Activated CD8-positive, alpha-beta memory T cell treated with anti-CD3 and anti-CD28 coated beads for 4 hours (primary cell): ENCODE measurements around the gene CCL18.
"Not testable (repeated sequence)": the region's sequence is repeated elsewhere in the genome, so short reads cannot be mapped to it uniquely, and the experiment has no call there.

Experiments used
- DNase-seq, 2 donors: peaks; one replicate each; pipeline ENCODE4 v3.0.0-alpha.2; 2020; ENCODE audit warnings: low read depth in 2 of 2

CCL18 gene

GRCh38 chr17:36063786-36064541 is at the start of gene CCL18:
Gene CCL18 (plus strand): TSS chr17:36064272. CDS start chr17:36064343, 71 bp downstream.
- no peak for DNase-seq

- no peak for DNase-seq
Observed at GRCh38 chr17:36014946-36015345, 49.1 kb upstream of the CCL18 start.

DNA sequence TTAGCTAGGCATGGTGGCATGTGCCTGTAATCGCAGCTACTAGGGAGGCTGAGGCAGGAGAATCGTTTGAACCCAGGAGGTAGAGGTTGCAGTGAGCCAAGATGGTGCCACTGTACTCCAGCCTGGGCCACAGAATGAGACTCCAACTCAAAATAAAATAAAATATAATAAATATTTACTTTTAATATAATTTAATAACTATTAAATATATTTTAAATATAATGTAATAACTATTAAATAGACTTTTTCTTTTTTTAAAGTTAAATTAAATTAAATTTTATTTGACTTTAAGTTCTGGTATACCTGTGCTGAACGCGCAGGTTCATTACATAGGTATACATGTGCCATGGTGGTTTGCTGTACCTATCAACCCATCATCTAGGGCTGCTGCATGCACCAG is 48.2 kb upstream of the CCL18 start:
- DNase-seq = not testable (repeated sequence)

GRCh38 chr17:36016555-36016954 is 47.5 kb upstream of the CCL18 start:
- no peak for DNase-seq

GRCh38 chr17:36017799-36018198 is 46.3 kb upstream of the CCL18 start, which contains the start of gene CCL23:
Gene CCL23 (minus strand): TSS chr17:36017972. CDS start chr17:36017897, 75 bp downstream.
- no peak for DNase-seq

DNA sequence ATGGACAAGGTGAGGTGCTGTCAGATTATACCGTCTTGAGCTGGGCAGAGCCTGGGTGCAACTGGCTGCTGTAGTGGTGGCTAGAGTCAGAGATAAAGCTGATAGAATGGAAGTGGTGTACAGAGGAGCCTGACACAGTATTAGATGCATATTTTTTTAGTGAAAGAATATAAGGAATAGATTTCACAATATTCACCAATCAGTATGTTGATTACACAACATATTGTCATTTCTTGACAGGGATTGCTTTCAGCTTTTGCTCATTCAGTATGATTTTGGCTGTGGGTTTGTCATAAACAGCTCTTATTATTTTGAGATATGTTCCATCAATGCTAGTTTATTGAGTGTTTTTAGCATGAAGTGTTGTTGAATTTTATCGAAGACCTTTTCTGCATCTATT is 44.6 kb upstream of the CCL18 start:
- no peak for DNase-seq

GRCh38 chr17:36024106-36024869 is 39.8 kb upstream of the CCL18 start:
- no peak for DNase-seq

DNA sequence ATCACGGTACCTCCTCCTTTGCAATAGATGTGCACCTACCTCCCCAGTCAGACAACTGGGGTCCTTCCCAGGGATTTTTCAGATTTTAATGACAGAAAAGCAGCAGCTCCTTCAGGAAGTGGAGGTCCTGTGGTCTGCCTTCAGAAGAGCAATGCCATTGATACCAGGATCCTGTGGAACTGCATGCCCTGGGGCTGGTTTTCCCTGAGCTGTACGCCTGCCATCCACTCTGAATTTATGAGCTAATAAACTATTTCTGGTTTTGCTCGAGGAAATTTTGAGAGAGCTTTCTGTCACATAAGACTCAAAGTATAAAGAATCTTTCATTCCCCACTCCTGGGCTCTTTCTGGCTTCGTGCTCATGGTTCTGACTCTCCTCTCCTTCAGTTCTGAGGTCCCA is 36.3 kb upstream of the CCL18 start:
- no peak for DNase-seq

GRCh38 chr17:36030956-36031355 is 33.1 kb upstream of the CCL18 start:
- DNase-seq = no peak

GRCh38 chr17:36034127-36034526 is 29.9 kb upstream of the CCL18 start:
- no peak for DNase-seq

GRCh38 chr17:36036235-36036634 is 27.8 kb upstream of the CCL18 start:
- no peak for DNase-seq

GRCh38 chr17:36048066-36048465 is 16.0 kb upstream of the CCL18 start:
- DNase-seq = no peak

DNA sequence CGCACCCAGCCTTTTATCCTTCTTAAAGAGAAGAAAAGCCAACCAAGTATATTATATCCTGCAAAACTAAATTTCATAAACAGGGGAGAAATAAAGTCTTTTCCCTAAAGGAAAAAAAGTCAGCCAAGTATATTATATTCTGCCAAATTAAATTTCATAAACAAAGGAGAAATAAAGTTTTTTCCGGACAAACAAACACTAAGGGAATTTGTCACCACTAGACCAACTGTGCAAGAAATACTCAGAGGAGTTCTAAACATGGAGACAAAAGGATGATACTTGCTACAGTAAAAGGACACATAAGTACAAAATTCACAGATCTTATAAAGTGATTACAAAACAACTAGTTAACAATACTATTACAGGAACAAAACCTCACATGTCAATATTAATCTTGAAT is 14.4 kb upstream of the CCL18 start:
- no peak for DNase-seq

DNA sequence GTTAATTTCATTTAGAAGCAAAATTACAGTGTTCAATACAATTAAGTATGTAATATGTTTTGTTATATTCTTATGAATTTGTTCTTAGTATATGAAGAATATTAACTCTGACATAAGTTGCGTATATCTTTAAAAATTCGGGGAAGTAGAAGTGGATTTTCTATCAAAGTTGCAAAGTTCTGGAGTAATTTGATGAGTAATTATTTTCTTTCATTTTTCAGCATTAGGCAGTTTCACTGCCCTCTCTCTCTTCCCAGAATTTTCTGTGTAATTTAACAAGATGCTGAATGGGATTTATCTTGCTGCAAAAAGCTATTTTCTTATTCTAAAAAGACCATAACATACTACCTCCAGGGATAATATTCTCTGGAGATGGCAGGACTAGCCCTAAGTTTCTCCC is 8.9 kb upstream of the CCL18 start:
- DNase-seq = no peak

GRCh38 chr17:36055921-36056520 is 8.1 kb upstream of the CCL18 start:
- DNase-seq = no peak

DNA sequence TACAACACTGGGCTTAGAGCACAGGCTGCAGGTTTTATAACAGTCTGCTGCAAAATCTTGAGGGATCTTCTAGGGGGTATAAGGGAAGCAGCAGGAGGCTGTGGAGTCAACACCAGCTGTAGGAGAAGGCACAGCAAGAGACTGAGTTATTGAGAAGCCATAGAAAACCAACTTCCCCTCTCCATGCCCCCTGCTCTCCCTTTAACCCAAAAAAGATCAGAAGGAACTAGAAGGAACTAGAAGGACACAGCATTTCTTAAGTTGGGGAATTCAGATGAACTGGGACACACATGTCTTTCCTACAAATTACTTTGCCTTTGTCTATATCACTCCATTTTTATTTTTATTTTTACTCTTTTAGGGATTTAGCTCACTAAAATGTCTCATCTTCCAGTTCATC is 6.2 kb upstream of the CCL18 start:
- no peak for DNase-seq

DNA sequence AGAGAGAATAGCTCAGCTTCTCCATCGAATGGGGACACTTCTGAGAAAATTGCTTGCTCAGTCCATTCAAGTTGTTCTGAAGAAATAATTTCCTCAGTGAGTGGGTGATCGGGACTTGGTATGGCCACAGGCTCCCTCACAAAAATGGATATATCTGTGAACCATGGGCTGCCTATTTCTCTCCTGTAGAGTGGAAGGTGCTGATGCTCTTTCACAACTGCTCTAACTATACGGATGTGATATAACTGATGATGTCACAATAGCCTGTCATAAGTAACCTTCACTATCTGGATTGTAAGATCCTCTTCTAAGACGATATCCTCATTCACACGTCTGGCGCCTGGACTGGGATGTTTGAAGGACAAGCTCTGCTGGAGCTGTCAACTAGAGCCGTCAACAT is 4.7 kb upstream of the CCL18 start:
- DNase-seq = no peak

GRCh38 chr17:36060816-36061215 is 3.3 kb upstream of the CCL18 start:
- DNase-seq = no peak

DNA sequence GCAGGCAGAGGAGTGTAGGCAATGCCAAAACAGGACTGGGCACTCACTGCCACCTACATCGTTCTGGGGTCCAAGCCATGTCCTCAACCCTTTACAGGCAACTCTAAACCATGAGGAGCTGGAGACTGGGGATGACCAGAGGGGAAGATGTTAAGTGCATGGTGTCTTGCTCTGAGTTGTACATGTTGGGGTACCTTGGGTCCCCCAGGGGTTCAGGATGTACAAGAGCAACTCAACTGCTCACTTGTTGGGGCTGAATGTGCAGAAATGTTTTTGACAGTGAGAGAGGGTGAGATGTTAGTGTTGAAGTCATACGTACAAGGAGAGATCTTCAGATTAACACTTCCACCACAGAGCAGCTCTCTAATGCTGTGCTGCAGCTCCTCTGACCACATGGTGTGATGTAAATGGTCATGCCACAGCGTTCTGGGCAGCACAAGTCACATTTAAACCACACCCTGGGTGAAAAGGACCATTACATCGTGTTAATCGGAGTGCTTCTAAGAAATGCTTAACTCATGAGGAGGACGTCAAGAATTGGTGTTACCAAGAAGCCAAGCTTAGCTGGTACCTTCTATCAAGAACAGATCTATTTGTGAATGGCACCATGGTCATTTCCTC is 2.4 kb downstream of the CCL18 start:
- DNase-seq = peak in 1 of 2 donors; percentile 23

DNA sequence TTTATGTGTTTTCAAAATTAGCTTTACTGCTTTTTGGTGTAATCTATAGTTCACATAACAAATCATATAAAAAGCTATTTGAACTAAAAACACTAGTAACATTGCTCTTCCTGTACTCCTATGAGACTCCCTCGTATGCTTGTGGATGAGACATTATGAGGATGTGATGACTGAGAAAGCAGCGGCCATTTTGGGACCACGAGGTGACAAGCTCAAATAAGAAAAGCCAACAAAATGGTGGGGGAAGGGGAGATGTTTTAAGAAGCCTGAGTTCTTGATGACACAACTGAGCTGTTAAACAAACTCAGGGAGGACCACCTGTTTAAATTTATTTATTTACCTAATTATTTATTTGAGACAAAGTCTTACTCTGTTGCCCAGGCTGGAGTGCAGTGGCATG is 4.5 kb downstream of the CCL18 start:
- no peak for DNase-seq

DNA sequence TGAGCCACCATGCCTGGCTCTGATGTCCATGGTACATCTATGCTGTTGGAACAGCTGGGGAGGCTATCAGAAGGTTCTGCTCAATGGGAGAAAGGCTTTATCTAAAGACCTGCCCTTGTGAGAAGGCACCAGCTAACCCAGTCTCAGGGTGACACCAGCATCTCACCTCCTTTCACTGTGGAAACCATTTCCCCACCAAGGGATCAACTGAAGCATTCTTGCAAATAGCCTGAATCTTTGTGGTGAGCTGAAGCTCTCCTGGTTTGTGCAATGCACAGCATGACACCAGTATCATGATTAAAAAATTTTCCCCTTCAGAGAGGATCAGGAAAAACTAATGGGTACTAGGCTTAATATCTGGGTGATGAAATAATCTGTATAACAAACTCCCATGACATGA is 5.1 kb downstream of the CCL18 start:
- no peak for DNase-seq

DNA sequence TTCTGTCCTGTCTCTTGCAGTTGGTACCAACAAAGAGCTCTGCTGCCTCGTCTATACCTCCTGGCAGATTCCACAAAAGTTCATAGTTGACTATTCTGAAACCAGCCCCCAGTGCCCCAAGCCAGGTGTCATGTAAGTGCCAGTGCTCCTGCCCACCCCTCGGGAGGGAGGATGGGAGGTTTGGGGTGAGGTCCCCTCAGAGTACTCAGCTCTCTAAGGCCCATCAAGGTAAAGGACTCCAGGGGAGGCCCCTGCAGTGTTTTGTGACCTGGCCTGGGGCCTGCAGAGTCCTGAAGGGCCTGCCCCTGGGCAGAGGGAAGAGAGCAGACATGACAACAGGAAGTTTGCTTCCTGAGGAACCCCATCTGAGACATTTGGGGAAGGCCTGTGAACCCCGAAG is 6.4 kb downstream of the CCL18 start:
- DNase-seq = no peak
